Measurements from ENCODE around the gene REPIN1. TPM values are rescaled to one million over a fixed set of nuclear protein-coding genes. Genes with fewer than 3 reads are reported as not detected.

The REPIN1 gene
- total RNA-seq, 1 experiment from 2014 or later: 106 TPM

DNA sequence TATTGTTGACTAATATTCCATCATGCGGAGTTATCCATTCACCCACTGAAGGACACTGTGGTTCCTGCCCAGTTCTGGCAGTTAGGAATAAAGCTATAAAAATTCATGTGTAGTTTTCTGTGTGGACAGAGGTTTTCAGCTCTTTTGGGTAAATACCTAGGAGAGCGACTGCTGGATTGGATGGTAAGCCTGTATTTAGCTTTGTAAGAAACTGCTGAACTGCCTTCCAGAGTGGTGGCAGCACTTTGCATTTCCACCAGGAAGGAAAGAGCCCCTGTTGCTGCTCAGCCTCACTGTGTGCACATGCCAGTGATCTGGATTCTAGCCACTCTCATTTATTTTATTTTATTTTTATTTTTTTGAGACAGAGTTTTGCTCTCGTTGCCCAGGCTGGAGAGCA, 24.7 kb downstream of the REPIN1 start:
- ChIA-PET RAD21 (ENCODE audit: low non-redundant PET in 1 of 2, low total read pairs in 2 of 2, uncharacterized antibody in 2 of 2, unreplicated experiment in 2 of 2) (no interaction called here), POLR2A (no interaction called here), CTCF (no interaction called here)
- Histone ChIP-seq H3K9me3 (ENCODE audit: control insufficient read depth in 1 of 2, insufficient read depth in 1 of 2, low read depth in 1 of 2, low read length in 2 of 2) (no peaks in the 10 kb centered on the region), H3K36me3 (ENCODE audit: control insufficient read depth in 1 of 2, insufficient read depth in 2 of 2, low read length in 2 of 2) (no peaks in the 10 kb centered on the region), H3K4me1 (ENCODE audit: control insufficient read depth in 1 of 2, insufficient read depth in 2 of 2, low read length in 2 of 2) (no peaks in the 10 kb centered on the region), H2AFZ (ENCODE audit: low read depth, low read length, poor library complexity, severe bottlenecking) (no peak overlapping the region), H3K27me3 (ENCODE audit: insufficient read depth, low read length) (no peaks in the 10 kb centered on the region), H3K4me3 (replicated peaks in 1 of 2; ENCODE audit: low read depth in 1 of 2, low read length in 2 of 2) (no peak overlapping the region), H3K79me2 (ENCODE audit: insufficient read depth, low read length) (no peaks in the 10 kb centered on the region), H4K20me1 (ENCODE audit: insufficient read depth) (no peaks in the 10 kb centered on the region), H3K9me2 (ENCODE audit: insufficient read depth) (no peaks in the 10 kb centered on the region), H3K4me2 (ENCODE audit: low read length) (no peak overlapping the region), H3K9ac (ENCODE audit: low read length) (no peak overlapping the region), H3K27ac (ENCODE audit: low read depth, low read length) (no peak overlapping the region)
- TF ChIP-seq ZFX (IDR thresholded peaks at IDR 0.05) (no peak), SIN3A (IDR thresholded peaks at IDR 0.05; ENCODE audit: low read depth) (no peak), CBX3 (IDR thresholded peaks at IDR 0.05; ENCODE audit: low read depth) (no peak), EGR1 (IDR thresholded peaks at IDR 0.05; ENCODE audit: low read depth) (no peak), YY1 (IDR thresholded peaks at IDR 0.05; ENCODE audit: extremely low read depth, insufficient replicate concordance, low read depth, low read length) (no peak), JUND (IDR thresholded peaks at IDR 0.05) (no peak), RAD21 (IDR thresholded peaks at IDR 0.05; ENCODE audit: low read depth) (no peak), FOSL1 (IDR thresholded peaks at IDR 0.05; ENCODE audit: low read depth) (no peak), ZNF274 (IDR thresholded peaks at IDR 0.05; ENCODE audit: low read depth, low read length) (no peak), SP1 (IDR thresholded peaks at IDR 0.05; ENCODE audit: low read depth) (no peak), ELF1 (IDR thresholded peaks at IDR 0.05; ENCODE audit: borderline replicate concordance, low read depth) (no peak), MAX (IDR thresholded peaks at IDR 0.05) (no peak), CTCF (IDR thresholded peaks at IDR 0.05 in 2 of 3, conservative IDR thresholded peaks at IDR 0.05 in 1 of 3; ENCODE audit: borderline replicate concordance in 1 of 3, insufficient read depth in 1 of 3, low read depth in 2 of 3, low read length in 2 of 3) (no peak), CEBPB (IDR thresholded peaks at IDR 0.05; ENCODE audit: low read depth) (no peak), TCF7L2 (IDR thresholded peaks at IDR 0.05; ENCODE audit: borderline replicate concordance, extremely low read depth, insufficient read depth, insufficient read length) (no peak), POLR2A (IDR thresholded peaks at IDR 0.05; ENCODE audit: borderline replicate concordance, extremely low read depth, insufficient read depth, insufficient read length) (no peak), ZBTB33 (IDR thresholded peaks at IDR 0.05; ENCODE audit: extremely low read depth, insufficient replicate concordance, low read length) (no peak)
- TF ChIP-seq, protein P1, sequence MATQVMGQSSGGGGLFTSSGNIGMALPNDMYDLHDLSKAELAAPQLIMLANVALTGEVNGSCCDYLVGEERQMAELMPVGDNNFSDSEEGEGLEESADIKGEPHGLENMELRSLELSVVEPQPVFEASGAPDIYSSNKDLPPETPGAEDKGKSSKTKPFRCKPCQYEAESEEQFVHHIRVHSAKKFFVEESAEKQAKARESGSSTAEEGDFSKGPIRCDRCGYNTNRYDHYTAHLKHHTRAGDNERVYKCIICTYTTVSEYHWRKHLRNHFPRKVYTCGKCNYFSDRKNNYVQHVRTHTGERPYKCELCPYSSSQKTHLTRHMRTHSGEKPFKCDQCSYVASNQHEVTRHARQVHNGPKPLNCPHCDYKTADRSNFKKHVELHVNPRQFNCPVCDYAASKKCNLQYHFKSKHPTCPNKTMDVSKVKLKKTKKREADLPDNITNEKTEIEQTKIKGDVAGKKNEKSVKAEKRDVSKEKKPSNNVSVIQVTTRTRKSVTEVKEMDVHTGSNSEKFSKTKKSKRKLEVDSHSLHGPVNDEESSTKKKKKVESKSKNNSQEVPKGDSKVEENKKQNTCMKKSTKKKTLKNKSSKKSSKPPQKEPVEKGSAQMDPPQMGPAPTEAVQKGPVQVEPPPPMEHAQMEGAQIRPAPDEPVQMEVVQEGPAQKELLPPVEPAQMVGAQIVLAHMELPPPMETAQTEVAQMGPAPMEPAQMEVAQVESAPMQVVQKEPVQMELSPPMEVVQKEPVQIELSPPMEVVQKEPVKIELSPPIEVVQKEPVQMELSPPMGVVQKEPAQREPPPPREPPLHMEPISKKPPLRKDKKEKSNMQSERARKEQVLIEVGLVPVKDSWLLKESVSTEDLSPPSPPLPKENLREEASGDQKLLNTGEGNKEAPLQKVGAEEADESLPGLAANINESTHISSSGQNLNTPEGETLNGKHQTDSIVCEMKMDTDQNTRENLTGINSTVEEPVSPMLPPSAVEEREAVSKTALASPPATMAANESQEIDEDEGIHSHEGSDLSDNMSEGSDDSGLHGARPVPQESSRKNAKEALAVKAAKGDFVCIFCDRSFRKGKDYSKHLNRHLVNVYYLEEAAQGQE (IDR thresholded peaks at IDR 0.05; ENCODE audit: low read depth): no peak
- DNase-seq (ENCODE audit: low read depth, low spot score): no peak
- intact Hi-C loops (cut with micrococcal nuclease): loop anchor here (2.0 kb wide), 1 partner anchor 15 kb away; the partner anchor contains the start of gene ZNF775
- no peak for ATAC-seq
- BruUV-seq (replicated peaks): no TSS peak
